Lower leg skin (tissue), 3 donors: ENCODE measurements around the gene ARID5A.

Experiments
- POLR2A ChIP-seq, 2 donors: fragments of 450-650 bp; IDR thresholded peaks; one replicate each; pipeline ENCODE4 v1.6.1; 2016 to 2017; ENCODE audit warnings: antibody characterized with exemption in 2 of 2, mild to moderate bottlenecking in 1 of 2, moderate library complexity in 1 of 2
- TF ChIP-seq, protein P1 (sequence below), 3 donors: fragments of 450-650 bp; IDR thresholded peaks; one replicate each; pipeline ENCODE4 v1.5.1; 2016; ENCODE audit warnings: antibody characterized with exemption in 3 of 3, mild to moderate bottlenecking in 3 of 3, moderate library complexity in 2 of 3

DNA sequence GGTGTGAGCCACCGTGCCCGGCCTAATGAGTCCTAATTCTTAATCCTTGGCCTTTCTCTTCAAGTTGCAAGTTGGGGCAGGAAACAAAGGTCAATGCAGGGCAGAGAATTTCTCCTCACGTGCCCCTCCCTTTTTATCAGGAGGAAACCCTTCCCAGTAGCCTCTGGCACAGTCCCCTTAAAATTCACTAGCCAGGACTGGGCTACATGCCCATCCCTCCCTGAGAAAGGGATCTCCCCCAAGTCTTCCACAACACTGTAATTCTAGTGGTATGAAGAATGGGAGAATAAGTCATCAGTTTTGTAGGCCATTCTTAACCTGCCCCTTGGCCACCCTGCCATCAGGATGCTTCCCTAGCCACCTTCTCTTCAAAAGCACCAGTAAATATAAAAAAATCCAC lies 42.2 kb downstream of the ARID5A start:
- TF ChIP-seq, protein P1, sequence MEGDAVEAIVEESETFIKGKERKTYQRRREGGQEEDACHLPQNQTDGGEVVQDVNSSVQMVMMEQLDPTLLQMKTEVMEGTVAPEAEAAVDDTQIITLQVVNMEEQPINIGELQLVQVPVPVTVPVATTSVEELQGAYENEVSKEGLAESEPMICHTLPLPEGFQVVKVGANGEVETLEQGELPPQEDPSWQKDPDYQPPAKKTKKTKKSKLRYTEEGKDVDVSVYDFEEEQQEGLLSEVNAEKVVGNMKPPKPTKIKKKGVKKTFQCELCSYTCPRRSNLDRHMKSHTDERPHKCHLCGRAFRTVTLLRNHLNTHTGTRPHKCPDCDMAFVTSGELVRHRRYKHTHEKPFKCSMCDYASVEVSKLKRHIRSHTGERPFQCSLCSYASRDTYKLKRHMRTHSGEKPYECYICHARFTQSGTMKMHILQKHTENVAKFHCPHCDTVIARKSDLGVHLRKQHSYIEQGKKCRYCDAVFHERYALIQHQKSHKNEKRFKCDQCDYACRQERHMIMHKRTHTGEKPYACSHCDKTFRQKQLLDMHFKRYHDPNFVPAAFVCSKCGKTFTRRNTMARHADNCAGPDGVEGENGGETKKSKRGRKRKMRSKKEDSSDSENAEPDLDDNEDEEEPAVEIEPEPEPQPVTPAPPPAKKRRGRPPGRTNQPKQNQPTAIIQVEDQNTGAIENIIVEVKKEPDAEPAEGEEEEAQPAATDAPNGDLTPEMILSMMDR (IDR thresholded peaks at IDR 0.05) = no peak
- no peak for TF ChIP-seq POLR2A (IDR thresholded peaks at IDR 0.05)
